ENCODE results near the gene FANCD2.
"Not testable (repeated sequence)": the region's sequence is repeated elsewhere in the genome, so short reads cannot be mapped to it uniquely, and the experiment has no call there.

Gene FANCD2

GRCh38 chr3:10012106-10012505 lies 14.1 kb upstream of the FANCD2 start:
- no peak overlapping the region for H3K4me2 ChIP-seq (ENCODE audit: low read depth, low read length)
- no peaks in the 10 kb centered on the region for H3K36me3 ChIP-seq (replicated peaks; ENCODE audit: insufficient read depth, low read length)
- H3K4me1 ChIP-seq (ENCODE audit: low read length): peaks cover 14% of the 10 kb centered on the region
- H3K27ac ChIP-seq (ENCODE audit: low read length): no peak overlapping the region
- H3K9me2 ChIP-seq (replicated peaks; ENCODE audit: insufficient read depth, low read length): no peaks in the 10 kb centered on the region
- no peak for DNase-seq
- no peaks in the 10 kb centered on the region for H3K79me2 ChIP-seq (ENCODE audit: low read length)
- no peak overlapping the region for H2AFZ ChIP-seq (ENCODE audit: low read length)
- H3K9me3 ChIP-seq (replicated peaks; ENCODE audit: insufficient read depth, low read length): no peaks in the 10 kb centered on the region
- H4K20me1 ChIP-seq (ENCODE audit: insufficient read depth, low read length): no peaks in the 10 kb centered on the region
- TF ChIP-seq EZH2 (optimal IDR thresholded peaks at IDR 0.05; ENCODE audit: low read depth, low read length) (no peak), CTCF (IDR thresholded peaks at IDR 0.05; ENCODE audit: low read length) (no peak), EZH2phosphoT487 (IDR thresholded peaks at IDR 0.05; ENCODE audit: low read length) (no peak)
- peaks cover 4% of the 10 kb centered on the region; the same call in 1 of the 2 replicates for H3F3A ChIP-seq (ENCODE audit: insufficient read depth, low read length)
- H3K4me3 ChIP-seq (ENCODE audit: low read length): no peak overlapping the region
- H3K27me3 ChIP-seq (replicated peaks; ENCODE audit: insufficient read depth, low read length): no peaks in the 10 kb centered on the region
- no peak overlapping the region for H3K9ac ChIP-seq (ENCODE audit: low read length)

GRCh38 chr3:10015461-10015904 lies 10.8 kb upstream of the FANCD2 start:
- Histone ChIP-seq H3K4me1 (ENCODE audit: low read length) (peaks cover 5% of the 10 kb centered on the region; the same call in 1 of the 2 replicates), H3K36me3 (replicated peaks; ENCODE audit: insufficient read depth, low read length) (no peaks in the 10 kb centered on the region), H3K79me2 (ENCODE audit: low read length) (no peaks in the 10 kb centered on the region), H3K9me3 (replicated peaks; ENCODE audit: insufficient read depth, low read length) (no peaks in the 10 kb centered on the region), H3K27ac (ENCODE audit: low read length) (no peak overlapping the region), H4K20me1 (ENCODE audit: insufficient read depth, low read length) (no peaks in the 10 kb centered on the region), H3K9ac (ENCODE audit: low read length) (no peak overlapping the region), H3K27me3 (replicated peaks; ENCODE audit: insufficient read depth, low read length) (no peaks in the 10 kb centered on the region), H3K4me2 (ENCODE audit: low read depth, low read length) (no peak overlapping the region), H2AFZ (ENCODE audit: low read length) (no peak overlapping the region), H3F3A (ENCODE audit: insufficient read depth, low read length) (no peaks in the 10 kb centered on the region), H3K9me2 (replicated peaks; ENCODE audit: insufficient read depth, low read length) (no peaks in the 10 kb centered on the region), H3K4me3 (ENCODE audit: low read length) (no peak overlapping the region)
- TF ChIP-seq CTCF (IDR thresholded peaks at IDR 0.05; ENCODE audit: low read length) (no peak), EZH2phosphoT487 (IDR thresholded peaks at IDR 0.05; ENCODE audit: low read length) (no peak), EZH2 (optimal IDR thresholded peaks at IDR 0.05; ENCODE audit: low read depth, low read length) (no peak)
- no peak for DNase-seq

- Histone ChIP-seq H3K79me2 (ENCODE audit: low read length) (no peaks in the 10 kb centered on the region), H3K4me2 (ENCODE audit: low read depth, low read length) (no peak overlapping the region), H3K9me2 (replicated peaks; ENCODE audit: insufficient read depth, low read length) (no peaks in the 10 kb centered on the region), H3K27me3 (replicated peaks; ENCODE audit: insufficient read depth, low read length) (no peaks in the 10 kb centered on the region), H3F3A (ENCODE audit: insufficient read depth, low read length) (no peaks in the 10 kb centered on the region), H2AFZ (ENCODE audit: low read length) (no peak overlapping the region), H3K4me3 (ENCODE audit: low read length) (no peak overlapping the region), H3K9me3 (replicated peaks; ENCODE audit: insufficient read depth, low read length) (no peaks in the 10 kb centered on the region), H3K9ac (ENCODE audit: low read length) (no peak overlapping the region), H3K27ac (ENCODE audit: low read length) (no peak overlapping the region), H3K36me3 (replicated peaks; ENCODE audit: insufficient read depth, low read length) (no peaks in the 10 kb centered on the region), H3K4me1 (ENCODE audit: low read length) (no peaks in the 10 kb centered on the region), H4K20me1 (ENCODE audit: insufficient read depth, low read length) (no peaks in the 10 kb centered on the region)
- DNase-seq: no peak
- TF ChIP-seq CTCF (IDR thresholded peaks at IDR 0.05; ENCODE audit: low read length) (no peak), EZH2 (optimal IDR thresholded peaks at IDR 0.05; ENCODE audit: low read depth, low read length) (no peak), EZH2phosphoT487 (IDR thresholded peaks at IDR 0.05; ENCODE audit: low read length) (no peak)
Observed at GRCh38 chr3:10017636-10018292, 8.5 kb upstream of the FANCD2 start.

- H3K36me3 ChIP-seq (replicated peaks; ENCODE audit: insufficient read depth, low read length); H3F3A ChIP-seq (ENCODE audit: insufficient read depth, low read length); H3K27me3 ChIP-seq (replicated peaks; ENCODE audit: insufficient read depth, low read length); H3K79me2 ChIP-seq (ENCODE audit: low read length); H4K20me1 ChIP-seq (ENCODE audit: insufficient read depth, low read length); H3K27ac ChIP-seq (ENCODE audit: low read length); H3K9me3 ChIP-seq (replicated peaks; ENCODE audit: insufficient read depth, low read length); H3K9ac ChIP-seq (ENCODE audit: low read length); H3K9me2 ChIP-seq (replicated peaks; ENCODE audit: insufficient read depth, low read length); H2AFZ ChIP-seq (ENCODE audit: low read length); H3K4me2 ChIP-seq (ENCODE audit: low read depth, low read length); DNase-seq; H3K4me3 ChIP-seq (ENCODE audit: low read length); H3K4me1 ChIP-seq (ENCODE audit: low read length): not testable (repeated sequence)
Observed at GRCh38 chr3:10018806-10019205, 7.4 kb upstream of the FANCD2 start.

Data from MM.1S (cell line).